HCT116 (cell line): ENCODE data around the gene ATP5F1E.

Source experiments
- POLR2A ChIP-seq: IDR thresholded peaks from 2 replicates; pipeline ENCODE4 v1.7.0; 2011; ENCODE audit warnings: borderline replicate concordance; ENCODE audit not compliant: insufficient read depth, insufficient read length; ENCODE audit errors: extremely low read depth
- POLR2AphosphoS5 ChIP-seq: IDR thresholded peaks from 2 replicates; pipeline ENCODE4 v1.6.1; 2011; ENCODE audit warnings: mild to moderate bottlenecking, low read depth, low read length, moderate library complexity
- SIN3A ChIP-seq: IDR thresholded peaks from 2 replicates; pipeline ENCODE4 v1.6.1; 2012; ENCODE audit warnings: low read depth
- SRF ChIP-seq: IDR thresholded peaks from 2 replicates; pipeline ENCODE4 v1.6.1; 2012; ENCODE audit warnings: low read depth
- YY1 ChIP-seq: IDR thresholded peaks from 2 replicates; pipeline ENCODE4 v1.6.1; 2011; ENCODE audit warnings: low read length, low read depth, moderate library complexity, mild to moderate bottlenecking; ENCODE audit not compliant: insufficient replicate concordance; ENCODE audit errors: extremely low read depth
- TF ChIP-seq, protein P1 (sequence below): IDR thresholded peaks from 2 replicates; pipeline ENCODE4 v1.6.1; 2012
- TF ChIP-seq, protein P2 (sequence below): IDR thresholded peaks from 2 replicates; pipeline ENCODE4 v1.6.1; 2012
- TF ChIP-seq, protein P3 (sequence below), 3 experiments: fragments of 200-600 bp in 1 of 3; sonication (generic) in 1 of 3; IDR thresholded peaks in 2 of 3; conservative IDR thresholded peaks in 1 of 3; 2 replicates each; pipeline ENCODE4 v1.5.1; 2012 to 2017; ENCODE audit warnings: low read depth in 2 of 3, low read length in 2 of 3, antibody characterized with exemption in 1 of 3, borderline replicate concordance in 1 of 3, control low read depth in 1 of 3, mild to moderate bottlenecking in 1 of 3, mixed read lengths in 1 of 3, mixed run types in 1 of 3, moderate library complexity in 1 of 3; ENCODE audit not compliant: insufficient read depth in 1 of 3

DNA sequence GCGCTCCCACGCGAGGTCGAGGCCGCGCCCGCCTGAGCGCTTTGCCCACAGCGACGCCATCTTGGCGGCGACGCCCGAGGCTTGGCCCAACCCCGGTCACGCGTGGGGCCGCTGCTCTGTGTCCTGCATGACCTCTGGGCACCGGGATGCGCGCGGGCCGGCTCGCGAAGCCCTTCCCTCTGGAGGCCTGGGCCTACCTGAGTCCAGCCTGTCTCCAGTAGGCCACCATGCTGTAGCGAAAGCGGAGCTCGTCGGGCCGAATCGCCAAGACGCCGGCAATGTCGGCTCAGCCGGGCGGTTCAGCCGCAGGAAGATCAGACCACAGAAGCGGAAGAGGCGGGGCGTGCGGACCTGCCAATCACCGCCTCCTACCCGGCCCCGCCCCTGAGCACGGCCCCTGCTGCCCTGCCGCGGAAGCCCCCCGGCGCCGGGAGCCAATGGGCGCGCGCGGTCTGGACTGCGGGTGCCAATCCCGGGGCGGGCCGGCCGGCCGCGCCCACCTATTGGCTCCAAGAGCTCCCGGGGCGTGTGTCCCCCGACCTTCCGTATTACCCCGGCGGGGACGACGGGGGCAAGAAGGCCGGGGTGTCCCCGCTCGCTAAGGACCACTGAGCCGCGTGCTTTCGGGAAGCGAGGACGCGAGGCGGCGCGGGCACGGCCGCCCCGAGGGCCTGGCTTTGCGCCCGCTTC lies at the start of gene ATP5F1E:
- TF ChIP-seq, protein P1, sequence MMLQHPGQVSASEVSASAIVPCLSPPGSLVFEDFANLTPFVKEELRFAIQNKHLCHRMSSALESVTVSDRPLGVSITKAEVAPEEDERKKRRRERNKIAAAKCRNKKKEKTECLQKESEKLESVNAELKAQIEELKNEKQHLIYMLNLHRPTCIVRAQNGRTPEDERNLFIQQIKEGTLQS = no peak
- TF ChIP-seq SIN3A = peak; percentile 77
- no peak for TF ChIP-seq SRF
- TF ChIP-seq, protein P2, sequence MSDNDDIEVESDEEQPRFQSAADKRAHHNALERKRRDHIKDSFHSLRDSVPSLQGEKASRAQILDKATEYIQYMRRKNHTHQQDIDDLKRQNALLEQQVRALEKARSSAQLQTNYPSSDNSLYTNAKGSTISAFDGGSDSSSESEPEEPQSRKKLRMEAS = peak; percentile 86
- TF ChIP-seq YY1 = peak; percentile 35
- TF ChIP-seq, protein P3, sequence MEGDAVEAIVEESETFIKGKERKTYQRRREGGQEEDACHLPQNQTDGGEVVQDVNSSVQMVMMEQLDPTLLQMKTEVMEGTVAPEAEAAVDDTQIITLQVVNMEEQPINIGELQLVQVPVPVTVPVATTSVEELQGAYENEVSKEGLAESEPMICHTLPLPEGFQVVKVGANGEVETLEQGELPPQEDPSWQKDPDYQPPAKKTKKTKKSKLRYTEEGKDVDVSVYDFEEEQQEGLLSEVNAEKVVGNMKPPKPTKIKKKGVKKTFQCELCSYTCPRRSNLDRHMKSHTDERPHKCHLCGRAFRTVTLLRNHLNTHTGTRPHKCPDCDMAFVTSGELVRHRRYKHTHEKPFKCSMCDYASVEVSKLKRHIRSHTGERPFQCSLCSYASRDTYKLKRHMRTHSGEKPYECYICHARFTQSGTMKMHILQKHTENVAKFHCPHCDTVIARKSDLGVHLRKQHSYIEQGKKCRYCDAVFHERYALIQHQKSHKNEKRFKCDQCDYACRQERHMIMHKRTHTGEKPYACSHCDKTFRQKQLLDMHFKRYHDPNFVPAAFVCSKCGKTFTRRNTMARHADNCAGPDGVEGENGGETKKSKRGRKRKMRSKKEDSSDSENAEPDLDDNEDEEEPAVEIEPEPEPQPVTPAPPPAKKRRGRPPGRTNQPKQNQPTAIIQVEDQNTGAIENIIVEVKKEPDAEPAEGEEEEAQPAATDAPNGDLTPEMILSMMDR (IDR thresholded peaks at IDR 0.05 in 2 of 3, conservative IDR thresholded peaks at IDR 0.05 in 1 of 3; ENCODE audit: borderline replicate concordance in 1 of 3, insufficient read depth in 1 of 3, low read depth in 2 of 3, low read length in 2 of 3) = no peak
- peak; percentile 67 for TF ChIP-seq POLR2A
- peak; percentile 86 for TF ChIP-seq POLR2AphosphoS5
